ENCODE measurements around the gene RBM5.

RBM5 gene

GRCh38 chr3:50156549-50157493 is 68.1 kb downstream of the RBM5 start:
- no peak overlapping the region for H3K4me3 ChIP-seq (ENCODE audit: low read length)
- no peak for DNase-seq (ENCODE audit: low read depth, low spot score)

GRCh38 chr3:50157827-50158529 is 69.3 kb downstream of the RBM5 start:
- no peak overlapping the region for H3K4me3 ChIP-seq (ENCODE audit: low read length)

GRCh38 chr3:50158530-50159146 is 69.9 kb downstream of the RBM5 start:
- no peak for DNase-seq (ENCODE audit: low read depth, low spot score)
- H3K4me3 ChIP-seq (ENCODE audit: low read length): no peak overlapping the region

More at GRCh38 chr3:50157827-50158529, 69.3 kb downstream of the RBM5 start:
- DNase-seq (ENCODE audit: low read depth, low spot score): no peak

- no peak for DNase-seq (ENCODE audit: low read depth, low spot score)
- no peak overlapping the region for H3K4me3 ChIP-seq (ENCODE audit: low read length)
Observed at GRCh38 chr3:50160561-50160983, 71.9 kb downstream of the RBM5 start.

GRCh38 chr3:50161320-50161719 is 72.6 kb downstream of the RBM5 start:
- no peak for DNase-seq (ENCODE audit: low read depth, low spot score)
- H3K4me3 ChIP-seq (ENCODE audit: low read length): no peak overlapping the region

GRCh38 chr3:50162034-50162883 is 73.5 kb downstream of the RBM5 start:
- no peak overlapping the region for H3K4me3 ChIP-seq (ENCODE audit: low read length)
- no peak for DNase-seq (ENCODE audit: low read depth, low spot score)

- DNase-seq (ENCODE audit: low read depth, low spot score): no peak
Observed at GRCh38 chr3:50163572-50164455, 75.1 kb downstream of the RBM5 start.

GRCh38 chr3:50164481-50164880 is 75.8 kb downstream of the RBM5 start:
- DNase-seq (ENCODE audit: low read depth, low spot score): no peak
- no peak overlapping the region for H3K4me3 ChIP-seq (ENCODE audit: low read length)

More at GRCh38 chr3:50163572-50164455, 75.1 kb downstream of the RBM5 start:
- no peak overlapping the region for H3K4me3 ChIP-seq (ENCODE audit: low read length)

- DNase-seq (ENCODE audit: low read depth, low spot score): no peak
- no peak overlapping the region for H3K4me3 ChIP-seq (ENCODE audit: low read length)
Observed at GRCh38 chr3:50164984-50165909, 76.5 kb downstream of the RBM5 start.

- H3K4me3 ChIP-seq (ENCODE audit: low read length): no peak overlapping the region
- no peak for DNase-seq (ENCODE audit: low read depth, low spot score)
Observed at GRCh38 chr3:50165910-50166538, 77.3 kb downstream of the RBM5 start.

- no peak for DNase-seq (ENCODE audit: low read depth, low spot score)
- no peak overlapping the region for H3K4me3 ChIP-seq (ENCODE audit: low read length)
Observed at GRCh38 chr3:50166620-50167019, 77.9 kb downstream of the RBM5 start.

GRCh38 chr3:50167069-50167840 is 78.5 kb downstream of the RBM5 start:
- no peak for DNase-seq (ENCODE audit: low read depth, low spot score)
- H3K4me3 ChIP-seq (ENCODE audit: low read length): no peak overlapping the region

- H3K4me3 ChIP-seq (ENCODE audit: low read length): no peak overlapping the region
- no peak for DNase-seq (ENCODE audit: low read depth, low spot score)
Observed at GRCh38 chr3:50167841-50168209, 79.1 kb downstream of the RBM5 start.

GRCh38 chr3:50168388-50168787 is 79.7 kb downstream of the RBM5 start:
- H3K4me3 ChIP-seq (ENCODE audit: low read length): no peak overlapping the region
- no peak for DNase-seq (ENCODE audit: low read depth, low spot score)

Measured in Jurkat, Clone E6-1 (cell line).